C4-2B (cell line): ENCODE data around the gene LRRC3C.

Source experiments
- ZFX ChIP-seq: fragments of 450-650 bp; IDR thresholded peaks from 2 replicates; pipeline ENCODE4 v1.6.1; 2017
- TF ChIP-seq, protein P1 (sequence below): fragments of 450-650 bp; conservative IDR thresholded peaks from 2 replicates; pipeline ENCODE4 v1.5.1; 2017; ENCODE audit warnings: mild to moderate bottlenecking

DNA sequence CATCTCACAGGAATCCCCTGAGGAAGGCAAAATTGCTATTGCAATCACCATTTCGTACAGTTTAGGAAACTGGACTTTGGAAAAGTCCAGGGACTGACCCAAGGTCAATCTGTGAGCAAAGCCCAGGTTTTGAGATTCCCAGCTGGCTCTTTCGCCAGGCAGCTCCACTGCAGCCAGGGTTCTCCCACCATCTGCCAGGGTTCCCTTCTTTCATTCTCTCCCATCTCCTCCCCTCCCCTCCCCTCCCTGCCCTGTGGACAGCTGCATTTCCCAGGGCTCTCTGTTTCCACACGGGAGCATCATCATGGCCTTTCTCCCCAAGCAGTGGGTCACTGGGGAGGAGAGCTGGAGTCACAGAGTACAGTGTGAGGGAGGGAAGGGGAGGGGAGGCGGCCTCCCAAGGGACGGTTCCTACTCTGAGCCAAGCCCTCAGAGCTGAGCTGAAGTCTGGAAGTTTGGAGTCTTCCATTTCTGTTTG lies 23.4 kb downstream of the LRRC3C start:
- TF ChIP-seq, protein P1, sequence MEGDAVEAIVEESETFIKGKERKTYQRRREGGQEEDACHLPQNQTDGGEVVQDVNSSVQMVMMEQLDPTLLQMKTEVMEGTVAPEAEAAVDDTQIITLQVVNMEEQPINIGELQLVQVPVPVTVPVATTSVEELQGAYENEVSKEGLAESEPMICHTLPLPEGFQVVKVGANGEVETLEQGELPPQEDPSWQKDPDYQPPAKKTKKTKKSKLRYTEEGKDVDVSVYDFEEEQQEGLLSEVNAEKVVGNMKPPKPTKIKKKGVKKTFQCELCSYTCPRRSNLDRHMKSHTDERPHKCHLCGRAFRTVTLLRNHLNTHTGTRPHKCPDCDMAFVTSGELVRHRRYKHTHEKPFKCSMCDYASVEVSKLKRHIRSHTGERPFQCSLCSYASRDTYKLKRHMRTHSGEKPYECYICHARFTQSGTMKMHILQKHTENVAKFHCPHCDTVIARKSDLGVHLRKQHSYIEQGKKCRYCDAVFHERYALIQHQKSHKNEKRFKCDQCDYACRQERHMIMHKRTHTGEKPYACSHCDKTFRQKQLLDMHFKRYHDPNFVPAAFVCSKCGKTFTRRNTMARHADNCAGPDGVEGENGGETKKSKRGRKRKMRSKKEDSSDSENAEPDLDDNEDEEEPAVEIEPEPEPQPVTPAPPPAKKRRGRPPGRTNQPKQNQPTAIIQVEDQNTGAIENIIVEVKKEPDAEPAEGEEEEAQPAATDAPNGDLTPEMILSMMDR = no peak
- no peak for TF ChIP-seq ZFX
